Esophagus muscularis mucosa (tissue), 3 donors: ENCODE results near the gene SPATA24.

Source experiments
- CTCF ChIP-seq, 3 experiments: fragments of 200-600 bp in 2 of 3; fragments of 450-650 bp in 1 of 3; sonication (generic) in 2 of 3; IDR thresholded peaks; one replicate each; pipeline ENCODE4 v1.5.1; 2017 to 2019; ENCODE audit warnings: antibody characterized with exemption in 3 of 3, mild to moderate bottlenecking in 2 of 3, moderate library complexity in 1 of 3
- POLR2AphosphoS5 ChIP-seq, 2 donors: sonication (generic); formaldehyde crosslinking; IDR thresholded peaks; one replicate each; pipeline ENCODE4 v1.6.1; 2017; ENCODE audit warnings: antibody characterized with exemption in 2 of 2

GRCh38 chr5:139393497-139394122 is 10.3 kb downstream of the SPATA24 start:
- no peak for TF ChIP-seq CTCF (IDR thresholded peaks at IDR 0.05)
- no peak for TF ChIP-seq POLR2AphosphoS5 (IDR thresholded peaks at IDR 0.05)
